Fibroblast of mammary gland (primary cell): ENCODE measurements around the gene IGSF21.

ENCODE experiments used
- DNase-seq: peaks from one replicate; pipeline ENCODE4 v3.0.0-alpha.2; 2010; ENCODE audit warnings: low read depth
- H3K4me3 ChIP-seq: 2 replicates; pipeline ENCODE4 v1.5.1; 2011; ENCODE audit warnings: low read depth, mild to moderate bottlenecking, low read length, moderate library complexity; ENCODE audit not compliant: control insufficient read depth
- TF ChIP-seq, protein P1 (sequence below): conservative IDR thresholded peaks from 2 replicates; pipeline ENCODE4 v1.5.1; 2011; ENCODE audit warnings: low read depth, low read length, inconsistent platforms; ENCODE audit not compliant: control insufficient read depth, insufficient read depth

Gene IGSF21

DNA sequence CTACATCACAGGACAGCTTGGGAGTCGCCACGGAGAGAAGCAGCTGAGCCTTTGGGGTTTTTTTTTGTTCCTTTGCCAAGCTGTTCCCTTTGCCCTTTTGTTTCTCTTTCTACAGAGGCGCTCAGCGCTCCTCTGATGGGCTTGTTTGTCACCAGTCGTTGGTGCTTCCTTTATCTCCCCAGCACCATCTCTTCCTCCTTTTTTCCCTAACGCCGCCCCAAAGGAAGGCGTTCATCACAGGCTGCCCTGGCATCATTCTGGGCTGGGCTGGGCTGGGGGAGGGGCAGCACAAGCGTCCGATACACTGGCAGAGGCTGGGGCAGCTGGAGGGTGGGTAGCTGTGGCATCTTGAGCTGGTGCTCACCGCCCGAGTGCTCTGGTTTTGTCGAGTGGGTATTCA is 10.5 kb downstream of the IGSF21 start:
- DNase-seq = no peak
- TF ChIP-seq, protein P1, sequence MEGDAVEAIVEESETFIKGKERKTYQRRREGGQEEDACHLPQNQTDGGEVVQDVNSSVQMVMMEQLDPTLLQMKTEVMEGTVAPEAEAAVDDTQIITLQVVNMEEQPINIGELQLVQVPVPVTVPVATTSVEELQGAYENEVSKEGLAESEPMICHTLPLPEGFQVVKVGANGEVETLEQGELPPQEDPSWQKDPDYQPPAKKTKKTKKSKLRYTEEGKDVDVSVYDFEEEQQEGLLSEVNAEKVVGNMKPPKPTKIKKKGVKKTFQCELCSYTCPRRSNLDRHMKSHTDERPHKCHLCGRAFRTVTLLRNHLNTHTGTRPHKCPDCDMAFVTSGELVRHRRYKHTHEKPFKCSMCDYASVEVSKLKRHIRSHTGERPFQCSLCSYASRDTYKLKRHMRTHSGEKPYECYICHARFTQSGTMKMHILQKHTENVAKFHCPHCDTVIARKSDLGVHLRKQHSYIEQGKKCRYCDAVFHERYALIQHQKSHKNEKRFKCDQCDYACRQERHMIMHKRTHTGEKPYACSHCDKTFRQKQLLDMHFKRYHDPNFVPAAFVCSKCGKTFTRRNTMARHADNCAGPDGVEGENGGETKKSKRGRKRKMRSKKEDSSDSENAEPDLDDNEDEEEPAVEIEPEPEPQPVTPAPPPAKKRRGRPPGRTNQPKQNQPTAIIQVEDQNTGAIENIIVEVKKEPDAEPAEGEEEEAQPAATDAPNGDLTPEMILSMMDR = no peak
- H3K4me3 ChIP-seq = no peak overlapping the region

GRCh38 chr1:18118491-18118890 is 10.9 kb downstream of the IGSF21 start:
- TF ChIP-seq, protein P1 = no peak
- no peak overlapping the region for H3K4me3 ChIP-seq
- DNase-seq = no peak

- TF ChIP-seq, protein P1 = no peak
- H3K4me3 ChIP-seq = no peak overlapping the region
- DNase-seq = no peak
Measured at GRCh38 chr1:18119289-18119688, 11.7 kb downstream of the IGSF21 start.

DNA sequence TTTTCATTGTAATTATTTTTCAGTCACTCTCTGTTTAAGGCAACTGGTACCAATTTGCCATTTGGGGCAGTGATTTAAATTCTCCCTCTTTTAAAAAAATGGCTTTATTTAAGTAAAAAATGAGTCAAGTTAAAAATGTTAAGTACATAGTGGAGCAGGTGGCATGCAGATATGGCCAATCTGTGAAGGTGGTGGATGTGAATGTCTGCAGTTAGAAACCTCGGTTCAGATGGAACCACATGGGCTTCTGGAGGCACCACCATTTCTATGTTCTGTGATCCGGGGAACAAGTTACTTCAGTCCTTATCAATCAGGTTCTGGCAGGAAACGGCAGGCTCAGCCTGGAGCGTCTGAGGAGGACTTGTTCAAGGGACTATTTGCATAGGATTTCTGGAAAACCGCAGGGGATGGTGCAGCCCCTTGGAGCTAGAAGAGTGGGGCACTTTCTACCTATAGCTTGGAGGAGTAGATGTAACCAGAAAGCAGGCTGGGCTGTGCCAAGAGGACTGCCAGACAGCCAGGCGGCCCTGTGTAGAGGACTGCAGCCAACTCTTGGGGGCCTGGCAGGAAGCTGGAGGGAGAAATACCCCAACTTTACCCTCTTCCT is 12.3 kb downstream of the IGSF21 start:
- TF ChIP-seq, protein P1 = no peak
- no peak overlapping the region for H3K4me3 ChIP-seq
- DNase-seq = no peak

GRCh38 chr1:18120638-18121037 is 13.0 kb downstream of the IGSF21 start:
- H3K4me3 ChIP-seq = no peak overlapping the region
- DNase-seq = no peak

GRCh38 chr1:18121072-18121820 is 13.6 kb downstream of the IGSF21 start:
- H3K4me3 ChIP-seq = no peak overlapping the region
- no peak for DNase-seq
- TF ChIP-seq, protein P1 = no peak

More at GRCh38 chr1:18120638-18121037, 13.0 kb downstream of the IGSF21 start:
- TF ChIP-seq, protein P1 = no peak
